K562 (cell line): ENCODE measurements around the gene CAPN12. TPM values are rescaled to one million over a fixed set of nuclear protein-coding genes. Genes with fewer than 3 reads are reported as not detected.

Experiments
- BMI1 ChIP-seq: fragments of 150-350 bp; IDR thresholded peaks from 2 replicates; pipeline ENCODE4 v1.6.1; 2014; ENCODE audit warnings: low read length
- CEBPZ ChIP-seq: fragments of 150-350 bp; IDR thresholded peaks from 2 replicates; pipeline ENCODE4 v1.6.1; 2014; ENCODE audit warnings: low read depth, mild to moderate bottlenecking, low read length, borderline replicate concordance
- KAT8 ChIP-seq: fragments of 450-650 bp; IDR thresholded peaks from 2 replicates; pipeline ENCODE4 v1.6.1; 2016; ENCODE audit warnings: low read depth, mild to moderate bottlenecking
- MGA ChIP-seq: fragments of 450-650 bp; IDR thresholded peaks from 2 replicates; pipeline ENCODE4 v1.6.1; 2016; ENCODE audit warnings: mild to moderate bottlenecking, moderate library complexity
- MNT ChIP-seq, 2 experiments: fragments of 450-650 bp; conservative IDR thresholded peaks; 2 replicates each; pipeline ENCODE4 v1.6.1; 2017; ENCODE audit warnings: mild to moderate bottlenecking in 2 of 2, moderate library complexity in 2 of 2
- SRSF1 ChIP-seq: fragments of 200-400 bp; formaldehyde crosslinking; IDR thresholded peaks from 2 replicates; pipeline ENCODE4 v1.6.1; 2017; ENCODE audit warnings: mild to moderate bottlenecking, low read depth, low read length, moderate library complexity
- STAG1 ChIP-seq: sonication (generic); formaldehyde crosslinking; IDR thresholded peaks from 2 replicates; pipeline ENCODE4 v1.5.0; 2020; ENCODE audit warnings: missing genetic modification reagents, borderline replicate concordance
- ZC3H11A ChIP-seq: IDR thresholded peaks from 2 replicates; pipeline ENCODE4 v1.6.1; 2012; ENCODE audit warnings: low read depth, low read length, improper control_type of control experiment
- ZNF639 ChIP-seq, 2 experiments: fragments of 200-800 bp in 1 of 2; sonication (Bioruptor generic) in 1 of 2; sonication (generic) in 1 of 2; formaldehyde crosslinking in 1 of 2; IDR thresholded peaks in 1 of 2; conservative IDR thresholded peaks in 1 of 2; 2 replicates each; pipeline versions ENCODE4 v1.5.0 to v1.6.1; 2016 to 2020; ENCODE audit warnings: missing compliant biosample characterization in 1 of 2, missing genetic modification characterization in 1 of 2, missing genetic modification reagents in 1 of 2
- polyA plus RNA-seq, 8 experiments: library from polyadenylated mRNA; depleted of rRNA in 4 of 8; stranded (reverse) in 5 of 8; unstranded in 3 of 8; fragments of >200 nt; fragmentation: Nextera tagmentation in 2 of 8; fragmentation: Illumina TruSeq in 1 of 8; extraction: Ambion mirVana in 2 of 8; extraction: Trizol in 1 of 8; gene quantifications; 2 replicates each; pipeline versions ENCODE4 v1.2.1 to v1.2.3, GENCODE V29; 2011 to 2014; ENCODE audit warnings: inconsistent platforms in 1 of 8, missing spikeins in 1 of 8
- total RNA-seq, 7 experiments: library from RNA; depleted of rRNA in 6 of 7; stranded (reverse); fragments of >200 nt in 6 of 7; fragmentation: Illumina TruSeq in 2 of 7; extraction: Trizol in 2 of 7; gene quantifications; 2 replicates each; pipeline versions ENCODE4 v1.2.1 to v1.2.3, GENCODE V29; 2011 to 2021; ENCODE audit warnings: low replicate concordance in 1 of 7

The CAPN12 gene
- total and polyA plus RNA-seq, 9 of the 15 experiments (the other 6 are each of a cell fraction or from before 2014, with no cell fraction given): 0.83 to 7.0 (median 1.6) TPM

- TF ChIP-seq MGA: no peak
- TF ChIP-seq SRSF1: no peak
- no peak for TF ChIP-seq MNT (conservative IDR thresholded peaks at IDR 0.05)
- no peak for TF ChIP-seq CEBPZ
- TF ChIP-seq ZNF639 (CRISPR knock-in tag; conservative IDR thresholded peaks at IDR 0.05 in 1 of 2, IDR thresholded peaks at IDR 0.05 in 1 of 2): no peak
- no peak for TF ChIP-seq ZC3H11A
- TF ChIP-seq KAT8: no peak
- no peak for TF ChIP-seq BMI1
- no peak for TF ChIP-seq STAG1 (CRISPR knock-in tag)
These were observed 1.4 kb downstream of the CAPN12 start (continued) for GRCh38 chr19:38742906-38743305.
